Keratinocyte (primary cell): Measurements from ENCODE around the gene C16orf96. TPM values are rescaled to one million over a fixed set of nuclear protein-coding genes. Genes with fewer than 3 reads are reported as not detected.

Experiments
- DNase-seq: peaks from one replicate; pipeline ENCODE4 v3.0.0-alpha.2; 2011; ENCODE audit warnings: low read depth, missing footprints, low spot score
- FAIRE-seq: peaks from 2 replicates; lab custom pipeline; 2011; peaks lifted over from hg19 to GRCh38; lab: Jason Lieb, UNC
- H2AFZ ChIP-seq: 2 replicates; pipeline ENCODE4 v1.6.0; 2012; ENCODE audit warnings: low read length, control low read depth, inconsistent platforms; ENCODE audit not compliant: control insufficient read depth
- H3K27ac ChIP-seq: 2 replicates; pipeline ENCODE4 v1.5.1; 2011; ENCODE audit warnings: low read length; ENCODE audit not compliant: control insufficient read depth, insufficient read depth
- H3K27me3 ChIP-seq: 3 replicates; pipeline ENCODE4 v1.6.0; 2011; ENCODE audit warnings: low read length; ENCODE audit not compliant: control insufficient read depth, insufficient read depth; ENCODE audit errors: extremely low read depth
- H3K36me3 ChIP-seq, 2 experiments: 2 replicates in 1 of 2; 3 replicates in 1 of 2; pipeline ENCODE4 v1.5.1; 2011; ENCODE audit warnings: low read length in 2 of 2, mild to moderate bottlenecking in 1 of 2; ENCODE audit not compliant: control insufficient read depth in 2 of 2, insufficient read depth in 2 of 2; ENCODE audit errors: extremely low read depth in 1 of 2
- H3K4me1 ChIP-seq: 3 replicates; pipeline ENCODE4 v1.5.1; 2011; ENCODE audit warnings: low read length; ENCODE audit not compliant: control insufficient read depth, insufficient read depth; ENCODE audit errors: extremely low read depth
- H3K4me2 ChIP-seq: 3 replicates; pipeline ENCODE4 v1.6.0; 2011; ENCODE audit warnings: low read depth, low read length; ENCODE audit not compliant: control insufficient read depth, insufficient read depth; ENCODE audit errors: extremely low read depth
- H3K4me3 ChIP-seq, 3 experiments: fragments of 200-600 bp in 1 of 3; sonication (generic) in 1 of 3; 2 replicates in 2 of 3; 3 replicates in 1 of 3; pipeline ENCODE4 v1.5.1; 2011 to 2016; ENCODE audit warnings: low read length in 3 of 3, mild to moderate bottlenecking in 3 of 3, control low read depth in 2 of 3, inconsistent platforms in 1 of 3, low read depth in 1 of 3, mixed read lengths in 1 of 3, mixed run types in 1 of 3, moderate library complexity in 1 of 3; ENCODE audit not compliant: control insufficient read depth in 2 of 3, insufficient read depth in 2 of 3; ENCODE audit errors: extremely low read depth in 1 of 3
- H3K79me2 ChIP-seq: 2 replicates; pipeline ENCODE4 v1.6.0; 2012; ENCODE audit warnings: low read length; ENCODE audit not compliant: control insufficient read depth, insufficient read depth
- H3K9ac ChIP-seq: 3 replicates; pipeline ENCODE4 v1.6.0; 2011; ENCODE audit warnings: low read length; ENCODE audit not compliant: control insufficient read depth, insufficient read depth; ENCODE audit errors: extremely low read depth
- H3K9me1 ChIP-seq: 3 replicates; pipeline ENCODE4 v1.6.0; 2011; ENCODE audit warnings: low read length; ENCODE audit not compliant: control insufficient read depth, insufficient read depth; ENCODE audit errors: extremely low read depth
- H3K9me3 ChIP-seq: 2 replicates; pipeline ENCODE4 v1.5.1; 2012; ENCODE audit warnings: low read depth, low read length; ENCODE audit not compliant: control insufficient read depth
- H4K20me1 ChIP-seq: 3 replicates; pipeline ENCODE4 v1.6.0; 2011; ENCODE audit warnings: low read length; ENCODE audit not compliant: control insufficient read depth, insufficient read depth; ENCODE audit errors: extremely low read depth
- CTCF ChIP-seq, 3 experiments: IDR thresholded peaks in 1 of 3; conservative IDR thresholded peaks in 1 of 3; optimal IDR thresholded peaks in 1 of 3; 2 replicates in 2 of 3; 3 replicates in 1 of 3; pipeline versions ENCODE3 to v1.5.1; 2011; ENCODE audit warnings: low read length in 3 of 3, mild to moderate bottlenecking in 3 of 3, moderate library complexity in 2 of 3, control low read depth in 1 of 3, inconsistent platforms in 1 of 3; ENCODE audit not compliant: insufficient read depth in 2 of 3; ENCODE audit errors: extremely low read depth in 1 of 3
- EZH2 ChIP-seq: IDR thresholded peaks from one replicate; pipeline ENCODE4 v1.6.1; 2012; ENCODE audit warnings: inconsistent platforms, mild to moderate bottlenecking, low read length, moderate library complexity
- dilution Hi-C: fragments of 300-500 bp; cut with MboI; formaldehyde crosslinking; loops from one replicate; pipeline ENCODE4 v1.7.0; 2020; ENCODE audit warnings: low sequenced_read_pairs; ENCODE audit not compliant: extremely low pct_ligation_motif_present
- polyA plus RNA-seq, 5 experiments: library from polyadenylated mRNA; depleted of rRNA in 3 of 5; stranded (reverse) in 3 of 5; stranded (forward) in 1 of 5; unstranded in 1 of 5; fragments of >200 nt; gene quantifications; 1 replicate in 1 of 5; 2 replicates in 3 of 5; 3 replicates in 1 of 5; pipeline versions ENCODE4 v1.2.1 to v1.2.3, GENCODE V29; 2011 to 2012; ENCODE audit warnings: missing spikeins in 2 of 5, low read depth in 1 of 5, low replicate concordance in 1 of 5

Gene C16orf96
- polyA plus RNA-seq, 1 donor (not counting 4 experiments of a cell fraction or from before 2014, with no cell fraction given), result not detected

- Histone ChIP-seq H3K4me3 (no peak overlapping the region), H3K9me3 (no peaks in the 10 kb centered on the region), H3K4me2 (no peak overlapping the region), H3K4me1 (no peaks in the 10 kb centered on the region), H3K27me3 (no peaks in the 10 kb centered on the region), H3K79me2 (no peaks in the 10 kb centered on the region), H4K20me1 (no peaks in the 10 kb centered on the region), H2AFZ (no peak overlapping the region), H3K36me3 (no peaks in the 10 kb centered on the region), H3K9me1 (no peaks in the 10 kb centered on the region), H3K27ac (no peak overlapping the region), H3K9ac (no peak overlapping the region)
- DNase-seq (no peak), FAIRE-seq (no peak)
- dilution Hi-C loops, result no loop called here
- no peak for TF ChIP-seq CTCF (optimal IDR thresholded peaks at IDR 0.05 in 1 of 3, IDR thresholded peaks at IDR 0.05 in 1 of 3, conservative IDR thresholded peaks at IDR 0.05 in 1 of 3; ENCODE audit: extremely low read depth in 1 of 3, insufficient read depth in 2 of 3, low read length in 3 of 3)
Observed at GRCh38 chr16:4557973-4558372, 1.8 kb downstream of the C16orf96 start.

GRCh38 chr16:4561596-4561995 is 5.5 kb downstream of the C16orf96 start:
- Histone ChIP-seq H3K9ac (no peak overlapping the region), H4K20me1 (no peaks in the 10 kb centered on the region), H3K36me3 (no peaks in the 10 kb centered on the region), H3K4me1 (no peaks in the 10 kb centered on the region), H3K4me2 (no peak overlapping the region), H3K9me1 (no peaks in the 10 kb centered on the region), H3K27me3 (no peaks in the 10 kb centered on the region), H3K9me3 (no peaks in the 10 kb centered on the region), H2AFZ (no peak overlapping the region), H3K27ac (no peak overlapping the region), H3K4me3 (no peak overlapping the region), H3K79me2 (no peaks in the 10 kb centered on the region)
- DNase-seq (no peak), FAIRE-seq (no peak)
- TF ChIP-seq CTCF (optimal IDR thresholded peaks at IDR 0.05 in 1 of 3, IDR thresholded peaks at IDR 0.05 in 1 of 3, conservative IDR thresholded peaks at IDR 0.05 in 1 of 3; ENCODE audit: extremely low read depth in 1 of 3, insufficient read depth in 2 of 3, low read length in 3 of 3) (no peak), EZH2 (no peak)
- dilution Hi-C loops, result no loop called here
